Measurements from ENCODE around the gene SLC17A3.

The SLC17A3 gene

DNA sequence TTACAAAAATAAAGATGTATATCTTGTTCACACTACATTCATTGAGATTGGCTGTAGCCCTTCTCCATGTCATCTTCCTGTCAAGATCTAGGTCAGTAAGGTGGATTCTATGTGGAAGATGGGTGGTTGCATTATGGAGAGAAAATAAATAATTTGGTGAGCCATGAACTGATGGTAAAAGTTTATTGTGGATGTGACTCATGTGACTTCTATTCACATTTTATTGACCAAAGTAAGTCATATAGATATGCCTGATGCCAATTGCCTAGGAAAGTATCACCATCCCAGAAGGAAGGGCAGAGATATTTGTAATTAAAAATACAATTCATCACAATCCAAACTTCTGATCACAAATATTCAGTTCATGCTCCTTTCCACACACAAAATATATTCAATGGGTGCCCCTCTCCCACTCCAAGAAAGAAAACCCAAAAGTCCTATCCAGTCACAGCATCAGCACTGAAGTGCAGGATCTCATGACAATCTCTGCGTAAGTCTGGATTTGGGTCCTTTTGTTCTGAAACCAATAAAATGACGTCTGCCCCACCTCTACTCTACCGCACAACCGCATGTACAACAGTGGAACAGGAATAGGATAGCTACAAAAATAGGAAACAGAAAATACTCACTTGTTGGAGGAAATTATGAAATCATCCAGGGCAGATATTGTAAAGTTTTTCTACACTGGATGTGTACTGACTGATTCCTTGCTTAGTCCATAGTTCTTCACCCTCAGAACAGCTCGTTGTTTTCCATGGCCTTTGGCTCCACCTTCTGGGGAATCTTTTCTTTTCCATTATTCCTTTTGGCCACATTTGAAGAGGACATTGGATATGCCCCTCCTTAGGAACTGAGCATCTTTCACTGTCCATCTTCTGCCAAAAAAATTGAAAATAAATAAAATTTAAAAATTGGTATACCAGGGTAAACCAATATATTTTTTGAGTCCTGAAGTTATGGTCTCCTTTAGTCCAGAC lies 16.1 kb upstream of the SLC17A3 start:
- TF ChIP-seq, protein P1, sequence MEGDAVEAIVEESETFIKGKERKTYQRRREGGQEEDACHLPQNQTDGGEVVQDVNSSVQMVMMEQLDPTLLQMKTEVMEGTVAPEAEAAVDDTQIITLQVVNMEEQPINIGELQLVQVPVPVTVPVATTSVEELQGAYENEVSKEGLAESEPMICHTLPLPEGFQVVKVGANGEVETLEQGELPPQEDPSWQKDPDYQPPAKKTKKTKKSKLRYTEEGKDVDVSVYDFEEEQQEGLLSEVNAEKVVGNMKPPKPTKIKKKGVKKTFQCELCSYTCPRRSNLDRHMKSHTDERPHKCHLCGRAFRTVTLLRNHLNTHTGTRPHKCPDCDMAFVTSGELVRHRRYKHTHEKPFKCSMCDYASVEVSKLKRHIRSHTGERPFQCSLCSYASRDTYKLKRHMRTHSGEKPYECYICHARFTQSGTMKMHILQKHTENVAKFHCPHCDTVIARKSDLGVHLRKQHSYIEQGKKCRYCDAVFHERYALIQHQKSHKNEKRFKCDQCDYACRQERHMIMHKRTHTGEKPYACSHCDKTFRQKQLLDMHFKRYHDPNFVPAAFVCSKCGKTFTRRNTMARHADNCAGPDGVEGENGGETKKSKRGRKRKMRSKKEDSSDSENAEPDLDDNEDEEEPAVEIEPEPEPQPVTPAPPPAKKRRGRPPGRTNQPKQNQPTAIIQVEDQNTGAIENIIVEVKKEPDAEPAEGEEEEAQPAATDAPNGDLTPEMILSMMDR (conservative IDR thresholded peaks at IDR 0.05), result peak; percentile 75
- H3K27ac ChIP-seq, result no peak overlapping the region

DNA sequence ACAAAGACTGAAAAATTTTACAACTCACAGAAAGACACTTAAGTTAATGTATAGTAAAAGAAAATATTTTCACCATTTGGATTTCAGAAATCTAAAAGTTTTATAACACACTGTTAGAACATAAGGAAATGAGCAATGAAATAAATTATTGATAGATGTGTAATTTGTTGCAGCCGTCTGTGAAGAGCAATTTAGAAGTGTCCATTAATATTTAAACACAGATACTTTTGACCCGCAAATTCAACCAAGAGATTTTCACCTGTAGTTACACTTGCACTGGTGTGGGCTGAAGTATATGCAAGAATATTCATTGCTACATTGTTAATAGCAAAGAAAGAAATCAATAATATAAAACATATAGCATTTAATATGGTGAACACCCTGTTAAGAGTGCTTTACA lies 14.6 kb upstream of the SLC17A3 start:
- no peak overlapping the region for H3K27ac ChIP-seq
- TF ChIP-seq, protein P1 (conservative IDR thresholded peaks at IDR 0.05), result no peak

DNA sequence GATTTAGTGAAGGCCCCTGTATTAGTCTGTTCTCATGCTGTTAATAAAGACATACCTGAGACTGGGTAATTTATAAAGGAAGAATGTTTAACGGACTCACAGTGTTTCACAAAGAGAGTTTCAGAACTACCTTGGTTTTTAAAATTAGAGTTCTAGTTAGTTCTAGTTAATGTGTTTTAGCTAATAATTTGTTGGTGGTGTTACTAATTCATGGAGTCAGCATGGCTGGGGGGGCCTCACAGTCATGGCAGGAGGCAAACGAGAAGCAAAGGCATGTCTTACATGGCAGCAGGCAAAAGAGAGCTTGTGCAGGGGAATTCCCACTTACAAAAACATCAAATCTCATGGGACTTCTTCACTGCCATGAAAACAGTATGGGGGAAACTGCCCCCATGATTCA lies 12.0 kb upstream of the SLC17A3 start:
- TF ChIP-seq, protein P1 (conservative IDR thresholded peaks at IDR 0.05), result no peak
- H3K27ac ChIP-seq, result no peak overlapping the region

DNA sequence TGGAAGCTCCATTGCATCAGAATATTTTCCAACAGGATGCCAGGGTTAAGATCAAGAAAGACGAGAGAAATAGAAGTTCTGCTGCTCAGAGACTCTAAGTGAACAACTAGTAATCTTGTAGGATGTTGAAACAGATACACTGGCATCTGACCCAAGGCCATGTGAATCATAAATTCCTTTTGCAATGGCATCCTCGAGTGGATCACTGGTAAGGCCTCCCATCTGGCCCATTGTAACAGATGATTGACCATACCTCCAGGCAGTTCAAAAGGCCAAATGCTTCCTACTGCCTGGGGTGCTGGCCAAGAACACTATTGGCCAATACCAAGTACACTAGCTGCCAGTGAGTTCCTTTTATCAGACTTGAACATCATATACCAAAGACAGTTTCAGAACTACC lies 9.9 kb upstream of the SLC17A3 start:
- H3K27ac ChIP-seq, result no peak overlapping the region
- TF ChIP-seq, protein P1 (conservative IDR thresholded peaks at IDR 0.05), result no peak

DNA sequence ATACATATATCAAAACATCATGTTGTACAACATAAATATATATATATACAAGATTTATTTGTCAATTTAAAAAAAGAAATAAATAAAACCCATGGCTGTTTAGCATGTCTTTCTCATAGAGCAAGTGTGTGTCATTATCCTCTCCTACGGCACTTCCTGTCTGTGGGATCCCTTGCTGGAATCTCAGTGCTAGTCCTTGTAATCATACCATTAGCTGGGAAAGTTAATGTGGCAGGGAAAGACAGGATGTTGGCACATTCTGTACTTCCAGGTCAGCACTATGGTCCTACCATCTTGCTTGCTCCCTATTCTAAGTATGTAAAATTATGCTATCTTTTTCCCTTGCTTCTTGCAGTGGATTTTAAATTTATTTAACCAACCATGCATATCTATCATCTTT lies 9.5 kb upstream of the SLC17A3 start:
- TF ChIP-seq, protein P1 (conservative IDR thresholded peaks at IDR 0.05), result no peak
- no peak overlapping the region for H3K27ac ChIP-seq

DNA sequence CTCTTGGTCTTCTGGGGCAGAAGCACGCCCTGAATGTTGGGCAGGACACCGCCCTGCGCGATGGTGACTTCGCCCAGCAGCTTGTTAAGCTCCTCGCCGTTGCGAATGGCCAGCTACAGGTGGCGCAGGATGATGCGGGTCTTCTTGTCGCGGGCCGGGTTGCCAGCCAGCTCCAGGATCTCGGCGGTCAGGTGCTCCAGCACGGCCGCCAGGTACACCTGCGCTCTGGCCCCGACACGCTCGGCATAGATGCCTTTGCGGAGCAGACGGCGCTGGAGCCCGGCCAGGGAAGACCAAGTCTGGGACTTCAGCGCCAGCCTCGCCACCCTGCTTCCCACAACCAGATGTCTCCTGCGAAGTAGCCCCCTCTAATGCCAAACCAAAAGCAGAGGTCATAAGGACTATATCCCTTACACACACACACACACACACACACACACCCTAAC lies 8.0 kb upstream of the SLC17A3 start:
- no peak overlapping the region for H3K27ac ChIP-seq
- TF ChIP-seq, protein P1 (conservative IDR thresholded peaks at IDR 0.05), result no peak

DNA sequence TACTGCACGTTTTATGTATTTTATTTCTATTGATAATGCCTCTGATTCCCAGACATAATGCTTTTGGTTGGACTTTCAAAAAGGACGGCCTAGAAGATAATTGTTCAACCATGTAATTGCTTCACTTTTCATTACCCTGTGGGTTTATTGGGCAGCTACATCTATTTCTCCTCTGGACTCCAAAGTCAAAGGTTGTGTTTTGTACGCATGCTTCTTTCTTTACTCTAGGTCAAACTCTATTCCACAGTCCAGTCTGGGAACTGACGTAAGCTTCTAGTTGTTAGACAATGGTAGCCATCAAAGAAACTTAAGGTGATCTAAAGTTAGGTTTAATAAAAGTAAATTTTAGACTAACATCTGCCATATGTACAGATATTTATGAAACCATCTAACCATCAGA lies 6.6 kb upstream of the SLC17A3 start:
- no peak overlapping the region for H3K27ac ChIP-seq
- TF ChIP-seq, protein P1 (conservative IDR thresholded peaks at IDR 0.05), result no peak
